HFFc6 (cell line): Measurements from ENCODE around the gene CHTF18. TPM values are rescaled to one million over a fixed set of nuclear protein-coding genes. Genes with fewer than 3 reads are reported as not detected.

ENCODE experiments used
- DNase-seq: peaks from one replicate; pipeline ENCODE4 v3.0.0-alpha.2; 2018
- H3K27ac Mint-ChIP-seq: 2 replicates; pipeline ENCODE4 v1.8.0; 2020; ENCODE audit warnings: mild to moderate bottlenecking, mixed read lengths
- H3K27me3 Mint-ChIP-seq: 2 replicates; pipeline ENCODE4 v1.8.0; 2021; ENCODE audit warnings: mild to moderate bottlenecking, moderate library complexity, mixed read lengths; ENCODE audit not compliant: insufficient read depth
- H3K36me3 Mint-ChIP-seq: 2 replicates; pipeline ENCODE4 v1.8.0; 2021; ENCODE audit warnings: low read depth, mixed read lengths
- H3K4me1 Mint-ChIP-seq: 2 replicates; pipeline ENCODE4 v1.8.0; 2020; ENCODE audit warnings: low read depth, mixed read lengths
- H3K4me3 Mint-ChIP-seq: 2 replicates; pipeline ENCODE4 v1.8.0; 2020; ENCODE audit warnings: mild to moderate bottlenecking, moderate library complexity, mixed read lengths
- H3K9me3 Mint-ChIP-seq: 2 replicates; pipeline ENCODE4 v1.8.0; 2020; ENCODE audit warnings: mild to moderate bottlenecking, mixed read lengths
- total RNA-seq, 6 experiments: library from RNA; stranded (reverse); fragmentation: NEBNext Ultra II Directional; extraction: Animal tissue kit (Norgen Biotek cat#: 25700); gene quantifications; 2 replicates in 1 of 6; 3 replicates in 5 of 6; pipeline ENCODE4 v1.2.3, GENCODE V29; 2021
- TF ChIP-seq, protein P1 (sequence below): fragments of 200-600 bp; sonication (generic); IDR thresholded peaks from 2 replicates; pipeline ENCODE4 v1.5.0; 2021; ENCODE audit warnings: antibody characterized with exemption, mild to moderate bottlenecking

CHTF18 gene
- total RNA-seq, 6 experiments from 2014 or later = 15.2 to 31.7 (median 26.0) TPM

- no peaks in the 10 kb centered on the region for H3K36me3 Mint-ChIP-seq
- TF ChIP-seq, protein P1, sequence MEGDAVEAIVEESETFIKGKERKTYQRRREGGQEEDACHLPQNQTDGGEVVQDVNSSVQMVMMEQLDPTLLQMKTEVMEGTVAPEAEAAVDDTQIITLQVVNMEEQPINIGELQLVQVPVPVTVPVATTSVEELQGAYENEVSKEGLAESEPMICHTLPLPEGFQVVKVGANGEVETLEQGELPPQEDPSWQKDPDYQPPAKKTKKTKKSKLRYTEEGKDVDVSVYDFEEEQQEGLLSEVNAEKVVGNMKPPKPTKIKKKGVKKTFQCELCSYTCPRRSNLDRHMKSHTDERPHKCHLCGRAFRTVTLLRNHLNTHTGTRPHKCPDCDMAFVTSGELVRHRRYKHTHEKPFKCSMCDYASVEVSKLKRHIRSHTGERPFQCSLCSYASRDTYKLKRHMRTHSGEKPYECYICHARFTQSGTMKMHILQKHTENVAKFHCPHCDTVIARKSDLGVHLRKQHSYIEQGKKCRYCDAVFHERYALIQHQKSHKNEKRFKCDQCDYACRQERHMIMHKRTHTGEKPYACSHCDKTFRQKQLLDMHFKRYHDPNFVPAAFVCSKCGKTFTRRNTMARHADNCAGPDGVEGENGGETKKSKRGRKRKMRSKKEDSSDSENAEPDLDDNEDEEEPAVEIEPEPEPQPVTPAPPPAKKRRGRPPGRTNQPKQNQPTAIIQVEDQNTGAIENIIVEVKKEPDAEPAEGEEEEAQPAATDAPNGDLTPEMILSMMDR = no peak
- H3K4me1 Mint-ChIP-seq = no peaks in the 10 kb centered on the region
- H3K27me3 Mint-ChIP-seq = no peaks in the 10 kb centered on the region
- DNase-seq = no peak
- H3K9me3 Mint-ChIP-seq = no peaks in the 10 kb centered on the region
- no peak overlapping the region for H3K27ac Mint-ChIP-seq
- no peak overlapping the region for H3K4me3 Mint-ChIP-seq
Measured at GRCh38 chr16:768428-768827, 20.0 kb upstream of the CHTF18 start.

DNA sequence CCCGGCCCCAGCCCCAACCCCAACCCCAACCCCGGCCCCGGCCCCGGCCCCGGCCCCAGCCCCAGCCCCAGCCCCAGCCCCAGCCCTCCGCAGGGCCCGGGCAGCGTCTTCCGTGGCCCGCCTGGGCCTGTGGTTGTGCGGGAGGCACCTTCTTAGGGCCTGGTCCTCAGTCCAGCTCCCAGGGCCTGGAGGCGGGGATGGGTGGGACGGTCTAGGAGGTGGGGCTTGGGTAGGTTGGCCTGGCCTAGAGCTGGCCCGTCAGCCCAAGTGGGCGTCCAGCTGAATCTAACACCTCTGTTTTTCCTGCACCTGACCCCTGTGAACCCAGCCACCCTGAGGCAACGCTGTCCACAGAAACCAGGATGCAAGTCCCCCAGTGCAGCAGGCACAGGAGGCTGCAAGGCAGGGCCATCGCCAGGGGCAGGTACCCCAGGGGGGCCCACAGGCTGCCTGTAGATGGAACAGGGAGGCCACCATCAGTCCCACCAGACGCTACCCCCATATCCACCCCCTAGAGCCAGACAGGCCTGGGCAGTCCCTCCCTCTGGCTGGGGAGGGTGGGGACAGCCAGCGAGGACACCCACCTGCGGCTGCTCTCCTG lies 19.1 kb upstream of the CHTF18 start:
- H3K27ac Mint-ChIP-seq = no peak overlapping the region
- DNase-seq = no peak
- TF ChIP-seq, protein P1 = no peak
- H3K27me3 Mint-ChIP-seq = no peaks in the 10 kb centered on the region
- H3K9me3 Mint-ChIP-seq = no peaks in the 10 kb centered on the region
- no peak overlapping the region for H3K4me3 Mint-ChIP-seq
- no peaks in the 10 kb centered on the region for H3K36me3 Mint-ChIP-seq
- H3K4me1 Mint-ChIP-seq = no peaks in the 10 kb centered on the region

DNA sequence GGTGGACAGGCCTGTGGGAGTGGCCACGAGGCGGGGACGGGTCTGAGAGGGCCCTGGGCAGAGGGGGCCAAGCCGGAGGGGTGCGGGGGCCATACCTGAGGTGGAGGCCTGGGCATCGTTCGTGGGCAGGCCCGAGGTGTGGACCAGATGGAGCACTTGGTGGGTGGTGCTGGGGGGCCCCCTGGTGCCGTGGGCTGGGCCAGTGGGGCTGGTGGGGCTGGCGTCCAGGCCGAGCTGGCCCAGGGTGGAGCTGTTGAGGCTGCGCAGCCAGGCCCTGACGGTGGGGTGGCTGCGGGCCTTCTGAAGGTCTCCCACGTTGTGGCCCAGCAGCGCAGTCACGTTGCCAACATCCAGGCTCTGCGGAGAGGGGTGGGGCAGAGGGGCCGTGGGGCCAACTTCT lies 18.5 kb upstream of the CHTF18 start:
- Mint-ChIP-seq H3K4me1 (no peaks in the 10 kb centered on the region), H3K27ac (no peak overlapping the region), H3K4me3 (no peak overlapping the region), H3K36me3 (no peaks in the 10 kb centered on the region), H3K9me3 (no peaks in the 10 kb centered on the region), H3K27me3 (no peaks in the 10 kb centered on the region)
- TF ChIP-seq, protein P1 = no peak
- DNase-seq = no peak

DNA sequence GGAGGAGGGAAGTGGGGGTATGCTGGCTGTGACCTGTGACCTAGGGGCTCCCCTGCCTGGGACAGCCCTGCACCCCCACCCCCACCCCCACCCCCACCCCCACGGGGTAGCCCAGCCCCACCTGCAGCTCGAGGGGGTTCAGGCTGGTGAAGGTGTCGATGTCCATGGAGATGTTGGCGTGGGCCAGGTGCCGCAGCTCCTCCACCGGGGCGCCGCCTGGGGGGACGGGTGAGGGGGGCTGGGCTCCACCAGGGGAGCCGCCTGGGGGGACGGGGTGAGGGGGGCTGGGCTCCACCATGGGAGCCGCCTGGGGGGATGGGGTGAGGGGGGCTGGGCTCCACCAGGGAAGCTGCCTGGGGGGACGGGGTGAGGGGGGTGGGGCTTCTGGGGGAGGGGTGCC lies 18.0 kb upstream of the CHTF18 start:
- TF ChIP-seq, protein P1 = no peak
- DNase-seq = no peak
- H3K27me3 Mint-ChIP-seq = no peaks in the 10 kb centered on the region
- H3K4me3 Mint-ChIP-seq = no peak overlapping the region
- no peaks in the 10 kb centered on the region for H3K9me3 Mint-ChIP-seq
- no peaks in the 10 kb centered on the region for H3K36me3 Mint-ChIP-seq
- no peaks in the 10 kb centered on the region for H3K4me1 Mint-ChIP-seq
- H3K27ac Mint-ChIP-seq = no peak overlapping the region

DNA sequence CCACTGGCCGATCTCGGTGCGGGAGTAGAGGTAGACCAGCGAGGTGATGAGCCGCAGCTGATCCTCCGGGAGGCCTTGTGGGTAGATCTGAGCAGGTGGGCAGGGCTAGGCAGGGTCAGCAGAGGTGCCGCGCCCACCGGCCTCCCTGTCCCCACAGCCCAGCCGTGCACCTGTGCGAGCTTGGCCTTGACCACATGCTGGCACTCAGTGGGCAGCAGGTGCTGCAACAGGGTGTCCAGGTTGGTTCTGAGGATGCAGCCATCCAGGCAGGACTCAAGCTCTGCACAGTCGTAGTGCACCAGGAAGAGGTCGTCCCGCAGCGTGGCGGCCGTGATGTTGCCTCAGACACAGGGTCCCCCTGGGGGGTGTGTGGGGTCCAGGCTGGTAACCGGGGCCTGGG lies 15.5 kb upstream of the CHTF18 start:
- Mint-ChIP-seq H3K27ac (no peak overlapping the region), H3K4me1 (peaks cover 5% of the 10 kb centered on the region), H3K9me3 (no peaks in the 10 kb centered on the region), H3K36me3 (no peaks in the 10 kb centered on the region), H3K4me3 (no peak overlapping the region), H3K27me3 (no peaks in the 10 kb centered on the region)
- TF ChIP-seq, protein P1 = no peak
- no peak for DNase-seq
